IPS-18c (cell line): ENCODE results near the gene ZNF319.

Experiments used
- H3K4me3 ChIP-seq: 2 replicates; pipeline ENCODE4 v1.7.0; 2013; ENCODE audit warnings: low read depth, mild to moderate bottlenecking, low read length, moderate library complexity; ENCODE audit not compliant: insufficient read depth
- H3K9me3 ChIP-seq: one replicate; pipeline ENCODE4 v1.6.1; 2013; ENCODE audit warnings: mild to moderate bottlenecking, low read length, moderate library complexity; ENCODE audit not compliant: control insufficient read depth, insufficient read depth

ZNF319 gene

GRCh38 chr16:58026139-58026704, 25.8 kb upstream of the ZNF319 start:
- Histone ChIP-seq H3K4me3 (peak overlapping the region; percentile 92), H3K9me3 (no peaks in the 10 kb centered on the region)

DNA sequence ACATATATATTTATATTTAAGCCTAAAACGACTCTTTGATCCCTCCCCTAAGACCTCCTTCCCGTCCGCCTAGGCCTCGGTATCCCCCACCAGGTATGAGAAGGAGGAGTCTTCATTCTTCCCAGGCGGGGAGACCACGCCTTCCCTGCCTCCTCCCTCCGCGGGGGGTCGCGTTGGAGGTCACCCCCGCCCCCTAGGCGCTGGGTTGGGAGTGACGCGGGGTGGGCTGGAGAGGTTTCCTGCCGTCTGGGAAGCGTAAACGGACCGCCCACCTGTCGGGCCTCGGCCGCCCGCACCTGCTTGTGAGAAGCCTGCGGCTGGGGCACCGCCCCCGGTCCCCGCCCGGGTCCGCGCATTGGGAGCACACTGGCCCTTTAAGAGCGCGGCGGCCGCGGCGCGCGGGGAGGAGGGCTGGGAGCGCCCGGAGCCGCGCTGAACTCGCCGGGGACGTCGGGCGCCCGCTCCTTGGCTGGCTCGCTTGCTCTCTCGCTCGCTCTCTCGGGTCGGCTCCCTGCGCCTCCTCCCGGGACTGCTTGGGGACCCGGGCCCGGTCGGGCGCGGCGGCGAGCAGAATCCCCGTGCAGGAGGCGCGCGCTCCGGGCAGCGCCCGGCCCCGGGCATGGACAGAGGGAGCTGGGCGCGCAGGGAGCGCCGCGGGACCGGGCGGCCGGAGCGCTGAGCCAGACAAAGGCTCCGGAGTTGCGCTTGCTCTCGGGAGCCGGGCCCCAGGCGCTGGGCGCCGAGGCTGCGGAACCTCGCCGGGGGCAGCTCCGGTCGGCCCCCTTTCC, 25.1 kb upstream of the ZNF319 start, which contains the start of gene MMP15:
Gene MMP15 (plus strand): TSS at position 404 of the 788 bp plus-strand sequence. CDS start 597 bp downstream, outside the sequence.
- H3K4me3 ChIP-seq = peak within 1 kb of the TSS; percentile 92
- H3K9me3 ChIP-seq = no peaks in the 10 kb centered on the region

- Histone ChIP-seq H3K9me3 (no peaks in the 10 kb centered on the region), H3K4me3 (peak overlapping the region; percentile 92)
These were observed 24.2 kb upstream of the ZNF319 start for GRCh38 chr16:58024486-58025350.

DNA sequence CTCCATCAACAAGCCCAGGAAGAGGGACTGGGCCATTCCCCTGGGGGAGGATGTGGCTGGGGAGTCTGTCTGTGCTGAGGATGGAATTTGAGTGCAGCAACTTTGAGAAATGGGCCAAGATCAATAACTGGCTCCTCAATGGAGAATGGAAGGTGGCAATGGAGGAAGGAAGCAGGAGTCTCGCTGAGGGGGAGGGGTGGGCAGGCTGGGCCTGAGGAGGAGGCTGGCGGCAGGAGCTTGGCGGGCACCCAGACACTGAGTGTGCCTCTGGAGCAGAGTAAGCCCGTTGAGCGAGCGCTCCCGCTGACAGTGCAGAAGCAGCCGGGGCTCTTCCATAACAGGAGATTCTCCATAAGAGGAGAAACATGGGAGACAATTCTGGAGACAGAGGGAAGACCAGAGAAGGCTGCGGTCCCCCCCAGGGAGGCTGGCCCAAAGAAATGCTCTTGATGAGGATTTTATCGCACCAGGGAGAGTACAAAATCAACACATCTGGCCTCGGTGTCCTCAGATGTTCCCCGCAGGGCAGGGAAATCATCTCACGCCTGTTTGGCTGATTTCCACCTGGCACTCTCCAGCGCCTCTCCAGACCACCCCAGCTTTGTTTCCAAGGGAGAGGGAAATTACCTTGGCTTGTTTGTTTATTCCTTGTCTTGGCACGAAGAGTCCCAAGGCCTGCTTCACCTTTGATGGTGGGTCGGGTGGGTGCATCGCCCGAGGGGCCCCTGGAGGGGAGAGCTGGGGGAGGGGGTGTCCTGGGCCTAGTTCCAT, 22.3 kb upstream of the ZNF319 start:
- Histone ChIP-seq H3K4me3 (peak overlapping the region; percentile 15; the same call in 1 of the 2 replicates), H3K9me3 (no peaks in the 10 kb centered on the region)

- Histone ChIP-seq H3K4me3 (peak overlapping the region; percentile 15; the same call in 1 of the 2 replicates), H3K9me3 (no peaks in the 10 kb centered on the region)
These were observed 21.4 kb upstream of the ZNF319 start for GRCh38 chr16:58021661-58022551.

DNA sequence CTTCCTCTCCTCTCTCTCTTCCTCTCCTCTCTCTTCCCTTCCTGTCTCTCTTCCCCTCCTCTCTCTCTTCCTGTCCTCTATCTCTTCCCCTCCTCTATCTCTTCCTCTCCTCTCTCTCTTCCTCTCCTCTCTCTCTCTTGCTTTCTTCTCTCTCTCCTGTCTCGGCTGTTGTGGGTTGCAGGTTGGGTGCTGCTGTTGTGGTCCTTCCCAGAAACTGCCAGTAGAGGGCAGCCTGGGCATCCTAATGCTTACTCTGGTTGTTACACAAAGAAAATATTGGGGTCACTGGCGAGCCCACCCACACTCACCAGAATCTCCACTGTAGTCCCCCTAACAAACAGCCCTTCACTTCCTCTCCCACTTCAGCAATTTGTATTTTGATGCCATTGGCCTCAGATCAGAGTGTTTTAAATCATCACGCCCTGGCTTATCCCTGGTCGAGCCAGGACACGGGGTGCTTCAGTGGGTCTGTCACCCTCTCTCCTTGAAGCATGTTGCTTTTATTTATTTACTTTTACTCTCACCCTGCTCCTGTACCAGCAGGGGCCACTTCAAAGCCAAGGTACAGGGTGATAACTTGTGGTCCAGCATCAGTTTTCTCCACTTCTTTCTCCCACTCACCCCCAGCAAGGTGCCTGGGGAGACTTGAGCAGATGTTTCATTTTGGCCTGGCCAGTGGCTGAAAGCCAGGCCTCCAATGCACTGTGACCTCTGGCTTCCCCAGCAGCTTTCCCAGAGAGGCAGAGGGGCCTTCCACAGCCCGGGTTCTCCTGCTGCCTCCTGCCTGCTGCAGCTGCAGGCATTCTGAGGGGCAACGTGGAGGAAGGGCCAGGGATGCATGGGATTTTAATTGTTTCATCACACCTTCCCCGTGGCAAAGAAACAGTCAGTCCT, 20.4 kb upstream of the ZNF319 start:
- no peak overlapping the region for H3K4me3 ChIP-seq
- no peaks in the 10 kb centered on the region for H3K9me3 ChIP-seq

DNA sequence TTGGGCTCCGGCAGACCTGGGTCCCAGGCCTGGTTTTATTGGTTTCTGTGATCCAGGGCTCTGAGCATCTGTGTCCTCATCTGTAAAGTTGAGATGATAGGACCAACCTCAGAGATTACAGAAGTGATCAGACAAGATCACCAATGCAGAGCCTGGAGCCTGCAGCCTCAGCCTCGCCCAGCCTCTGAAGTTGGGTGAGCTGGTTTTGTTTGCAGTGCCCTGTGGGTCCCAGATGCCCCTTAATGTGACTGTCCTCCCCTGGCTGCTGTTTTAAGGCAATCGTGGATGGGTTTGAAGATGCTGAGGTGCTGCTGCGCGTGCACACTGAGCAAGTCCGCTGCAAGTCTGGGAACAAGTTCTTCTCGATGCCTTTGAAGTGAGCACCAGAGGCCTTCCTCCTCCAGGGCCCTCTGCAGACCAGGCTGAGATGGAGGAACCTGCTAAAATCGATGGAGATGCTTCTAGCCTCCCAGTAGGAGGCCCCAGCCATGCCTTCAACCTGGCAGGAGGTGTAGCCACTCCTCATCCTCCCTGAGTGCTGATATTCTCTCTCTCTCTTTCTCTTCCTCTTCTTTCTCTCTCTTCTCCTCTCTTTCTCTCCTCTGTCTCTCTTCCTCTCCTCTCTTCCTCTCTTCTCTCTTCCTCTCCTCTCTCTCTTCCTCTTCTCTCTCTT, 19.5 kb upstream of the ZNF319 start:
- no peaks in the 10 kb centered on the region for H3K9me3 ChIP-seq
- no peak overlapping the region for H3K4me3 ChIP-seq

GRCh38 chr16:58018803-58019202, 18.3 kb upstream of the ZNF319 start:
- Histone ChIP-seq H3K9me3 (no peaks in the 10 kb centered on the region), H3K4me3 (no peak overlapping the region)

DNA sequence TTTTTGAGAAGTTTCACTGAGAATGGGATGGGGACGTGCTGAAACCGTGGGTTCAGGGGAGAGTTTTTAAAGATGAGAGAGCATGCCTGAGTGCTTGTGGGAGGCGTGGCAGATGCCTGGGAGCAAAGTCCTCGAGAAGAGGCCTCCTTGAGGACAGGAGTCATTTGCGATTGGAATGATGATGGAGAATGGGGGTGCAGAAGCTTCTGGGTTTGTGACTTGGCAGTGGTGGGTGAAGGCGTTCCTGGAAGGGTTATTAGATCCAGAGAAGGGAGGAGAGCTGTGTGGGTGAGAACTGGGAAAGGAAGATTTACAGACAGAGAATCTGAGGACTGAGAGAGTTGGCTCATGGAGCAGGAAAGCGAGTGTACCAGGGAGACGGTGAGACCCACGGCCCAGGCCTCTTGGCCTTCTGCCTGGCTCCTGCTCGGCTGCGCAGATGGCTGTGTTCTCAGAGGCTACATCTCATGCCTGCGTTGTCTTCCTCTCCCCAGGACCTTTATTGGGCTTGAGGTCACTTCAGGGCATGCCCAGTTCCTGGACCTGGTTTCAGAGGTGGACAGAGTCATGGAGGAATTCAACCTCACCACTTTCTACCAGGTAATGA, 16.5 kb upstream of the ZNF319 start:
- H3K4me3 ChIP-seq = no peak overlapping the region
- H3K9me3 ChIP-seq = no peaks in the 10 kb centered on the region

DNA sequence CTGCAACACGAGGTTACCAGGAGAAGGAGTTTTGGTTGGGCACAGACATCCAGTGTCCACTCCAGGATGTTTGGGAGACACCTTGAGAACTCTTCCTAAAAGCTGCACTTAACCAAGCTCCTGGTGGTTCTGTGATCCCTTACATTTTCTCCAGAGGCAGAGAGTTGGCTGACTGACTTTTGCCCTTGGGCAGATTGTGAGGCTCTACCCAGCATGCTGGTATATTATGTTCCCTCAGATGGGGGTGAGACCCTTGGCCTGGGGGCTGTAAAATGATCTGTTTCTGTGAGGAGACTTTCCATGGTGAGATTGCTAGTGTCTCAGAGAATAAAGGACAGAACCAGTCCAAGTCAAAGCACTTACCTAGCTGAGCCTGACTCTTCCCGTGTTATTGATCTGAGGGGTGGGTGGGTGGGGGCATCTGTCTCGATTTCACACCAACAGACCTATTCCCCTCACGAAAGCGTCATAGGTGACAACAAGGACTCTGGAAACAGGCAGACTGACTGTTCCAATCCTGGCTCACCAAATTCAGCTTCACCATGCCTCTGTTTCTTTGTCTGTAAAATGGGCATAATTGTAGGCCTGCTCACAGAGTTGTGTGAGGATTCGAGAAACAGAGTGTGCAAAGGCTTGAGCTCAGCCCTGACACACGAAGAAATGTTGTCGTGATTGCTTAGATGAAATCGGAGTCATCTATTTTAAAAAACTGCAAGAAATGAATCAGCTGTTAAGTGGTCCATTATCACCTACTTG, 12.9 kb upstream of the ZNF319 start:
- H3K4me3 ChIP-seq = no peak overlapping the region
- H3K9me3 ChIP-seq = no peaks in the 10 kb centered on the region

- Histone ChIP-seq H3K4me3 (no peak overlapping the region), H3K9me3 (no peaks in the 10 kb centered on the region)
These were observed 12.0 kb upstream of the ZNF319 start for GRCh38 chr16:58012481-58012880.

DNA sequence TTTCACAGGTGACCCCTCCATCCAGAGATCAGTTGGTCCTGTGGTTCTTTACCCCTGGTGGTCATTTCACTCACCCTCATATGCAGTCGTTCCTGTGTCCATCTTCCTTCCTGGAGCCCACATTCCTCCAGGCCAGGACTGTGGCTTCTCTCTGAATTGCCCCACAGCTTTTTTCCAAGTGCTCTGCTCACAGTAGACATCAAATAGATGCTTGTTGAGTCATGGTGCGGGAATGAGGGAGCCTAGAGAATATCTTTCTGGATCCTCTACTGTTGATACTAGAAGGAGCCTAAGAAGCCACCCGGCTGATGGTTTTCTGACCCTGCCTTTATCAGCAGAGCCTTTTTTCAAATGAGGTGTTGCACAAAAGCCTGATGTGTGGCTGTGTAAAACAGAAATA, 11.2 kb upstream of the ZNF319 start:
- no peaks in the 10 kb centered on the region for H3K9me3 ChIP-seq
- H3K4me3 ChIP-seq = no peak overlapping the region; the same call in 1 of the 2 replicates

GRCh38 chr16:58010886-58011285, 10.4 kb upstream of the ZNF319 start:
- Histone ChIP-seq H3K9me3 (no peaks in the 10 kb centered on the region), H3K4me3 (no peak overlapping the region)

DNA sequence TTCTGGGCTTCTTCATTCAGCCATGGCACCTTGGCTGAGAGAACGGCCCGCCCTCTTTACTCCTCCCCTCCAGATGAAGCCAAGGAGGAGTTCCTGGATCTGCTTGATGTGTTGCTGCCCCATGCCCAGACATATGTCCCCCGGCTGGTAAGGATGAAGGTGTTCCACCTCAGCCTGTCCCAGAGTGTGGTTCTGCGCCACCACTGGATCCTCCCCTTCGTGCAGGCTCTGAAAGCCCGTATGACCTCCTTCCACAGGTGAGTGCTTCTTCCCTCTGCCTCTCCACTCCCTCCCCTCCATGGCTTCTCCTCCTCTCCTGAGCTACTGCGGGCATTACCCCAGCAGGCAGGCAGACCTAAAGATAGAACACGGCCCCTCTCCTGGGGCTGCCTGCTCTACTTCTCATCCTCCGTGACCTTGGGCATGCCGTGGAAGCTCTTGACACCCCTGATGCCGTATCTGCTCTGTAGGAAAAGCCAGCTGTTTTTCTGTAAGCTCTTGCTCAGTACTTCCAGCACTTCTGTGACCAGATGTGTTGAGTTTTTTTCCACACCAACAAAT, 9.5 kb upstream of the ZNF319 start:
- Histone ChIP-seq H3K4me3 (no peak overlapping the region), H3K9me3 (no peaks in the 10 kb centered on the region)
